Osteoblast (primary cell): Measurements from ENCODE around the gene HERC6. TPM values are rescaled to one million over a fixed set of nuclear protein-coding genes. Genes with fewer than 3 reads are reported as not detected.

ENCODE experiments used
- DNase-seq: peaks from one replicate; pipeline ENCODE4 v3.0.0; 2011; ENCODE audit warnings: low spot score, mixed read lengths; ENCODE audit not compliant: insufficient read length; ENCODE audit errors: missing footprints
- H2AFZ ChIP-seq: 2 replicates; pipeline ENCODE4 v1.6.0; 2011; ENCODE audit warnings: mild to moderate bottlenecking, low read length
- H3K27ac ChIP-seq: 2 replicates; pipeline ENCODE4 v1.5.1; 2011; ENCODE audit warnings: mild to moderate bottlenecking, low read depth, low read length, moderate library complexity
- H3K27me3 ChIP-seq: 2 replicates; pipeline ENCODE4 v1.6.0; 2012; ENCODE audit warnings: mild to moderate bottlenecking, control low read depth, inconsistent platforms, low read length, moderate library complexity; ENCODE audit not compliant: insufficient read depth
- H3K36me3 ChIP-seq: 2 replicates; pipeline ENCODE4 v1.5.1; 2011; ENCODE audit warnings: mild to moderate bottlenecking, low read length, control low read depth, moderate library complexity; ENCODE audit not compliant: insufficient read depth
- H3K4me1 ChIP-seq: 2 replicates; pipeline ENCODE4 v1.5.1; 2011; ENCODE audit warnings: mild to moderate bottlenecking, low read length, control low read depth, moderate library complexity; ENCODE audit not compliant: insufficient read depth
- H3K4me2 ChIP-seq: 2 replicates; pipeline ENCODE4 v1.6.0; 2011; ENCODE audit warnings: mild to moderate bottlenecking, low read length; ENCODE audit not compliant: insufficient read depth
- H3K4me3 ChIP-seq: fragments of 200-600 bp; sonication (generic); 3 replicates; pipeline ENCODE4 v1.5.1; 2012; ENCODE audit warnings: mild to moderate bottlenecking, low read length, inconsistent platforms; ENCODE audit not compliant: insufficient read depth
- H3K79me2 ChIP-seq: 2 replicates; pipeline ENCODE4 v1.6.0; 2012; ENCODE audit warnings: mild to moderate bottlenecking, low read length, control low read depth, inconsistent platforms; ENCODE audit not compliant: insufficient read depth
- H3K9me3 ChIP-seq: 2 replicates; pipeline ENCODE4 v1.5.1; 2011; ENCODE audit warnings: low read depth, low read length, control low read depth
- H4K20me1 ChIP-seq: 2 replicates; pipeline ENCODE4 v1.6.0; 2012; ENCODE audit warnings: mild to moderate bottlenecking, low read length, control low read depth; ENCODE audit not compliant: insufficient read depth
- total RNA-seq: library from RNA; depleted of rRNA; stranded (reverse); fragments of >200 nt; gene quantifications from 2 replicates; pipeline ENCODE4 v1.2.3, GENCODE V29; 2012
- TF ChIP-seq, protein P1 (sequence below): IDR thresholded peaks from 2 replicates; pipeline ENCODE4 v1.5.1; 2011; ENCODE audit warnings: mild to moderate bottlenecking, low read depth, low read length, moderate library complexity; ENCODE audit errors: extremely low read depth

The HERC6 gene
- total RNA-seq, 1 donor, result 21.4 TPM

- Histone ChIP-seq H3K4me3 (no peak overlapping the region), H3K4me2 (no peak overlapping the region), H3K79me2 (no peaks in the 10 kb centered on the region), H2AFZ (no peak overlapping the region), H3K4me1 (no peaks in the 10 kb centered on the region), H4K20me1 (no peaks in the 10 kb centered on the region), H3K27ac (no peak overlapping the region), H3K9me3 (no peaks in the 10 kb centered on the region), H3K36me3 (no peaks in the 10 kb centered on the region), H3K27me3 (no peaks in the 10 kb centered on the region)
- TF ChIP-seq, protein P1, sequence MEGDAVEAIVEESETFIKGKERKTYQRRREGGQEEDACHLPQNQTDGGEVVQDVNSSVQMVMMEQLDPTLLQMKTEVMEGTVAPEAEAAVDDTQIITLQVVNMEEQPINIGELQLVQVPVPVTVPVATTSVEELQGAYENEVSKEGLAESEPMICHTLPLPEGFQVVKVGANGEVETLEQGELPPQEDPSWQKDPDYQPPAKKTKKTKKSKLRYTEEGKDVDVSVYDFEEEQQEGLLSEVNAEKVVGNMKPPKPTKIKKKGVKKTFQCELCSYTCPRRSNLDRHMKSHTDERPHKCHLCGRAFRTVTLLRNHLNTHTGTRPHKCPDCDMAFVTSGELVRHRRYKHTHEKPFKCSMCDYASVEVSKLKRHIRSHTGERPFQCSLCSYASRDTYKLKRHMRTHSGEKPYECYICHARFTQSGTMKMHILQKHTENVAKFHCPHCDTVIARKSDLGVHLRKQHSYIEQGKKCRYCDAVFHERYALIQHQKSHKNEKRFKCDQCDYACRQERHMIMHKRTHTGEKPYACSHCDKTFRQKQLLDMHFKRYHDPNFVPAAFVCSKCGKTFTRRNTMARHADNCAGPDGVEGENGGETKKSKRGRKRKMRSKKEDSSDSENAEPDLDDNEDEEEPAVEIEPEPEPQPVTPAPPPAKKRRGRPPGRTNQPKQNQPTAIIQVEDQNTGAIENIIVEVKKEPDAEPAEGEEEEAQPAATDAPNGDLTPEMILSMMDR, result no peak
- DNase-seq, result no peak
These were observed 70.6 kb downstream of the HERC6 start for GRCh38 chr4:88449290-88449689.

DNA sequence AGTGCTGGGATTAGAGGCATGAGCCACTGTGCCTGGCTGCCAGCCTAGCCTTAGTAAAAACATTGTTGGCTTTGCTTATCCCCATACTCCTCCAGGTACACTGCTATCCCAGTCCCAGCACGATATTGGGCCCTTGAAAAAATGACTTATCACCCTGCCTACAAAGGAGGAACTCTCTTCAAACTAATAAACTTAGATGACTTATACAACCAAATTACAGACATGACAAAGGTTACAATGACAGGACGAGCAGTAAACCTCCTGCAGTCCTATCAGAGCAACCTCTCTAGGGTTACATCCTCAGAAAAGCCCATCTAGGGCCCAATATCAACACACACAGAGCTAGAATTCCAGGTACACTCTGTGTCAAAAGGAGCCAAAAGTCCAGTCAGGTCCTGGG lies 72.6 kb downstream of the HERC6 start:
- Histone ChIP-seq H3K27me3 (no peaks in the 10 kb centered on the region), H3K9me3 (no peaks in the 10 kb centered on the region), H4K20me1 (no peaks in the 10 kb centered on the region), H3K79me2 (no peaks in the 10 kb centered on the region), H2AFZ (no peak overlapping the region), H3K4me3 (no peak overlapping the region), H3K27ac (no peak overlapping the region), H3K4me2 (no peak overlapping the region), H3K4me1 (no peaks in the 10 kb centered on the region), H3K36me3 (no peaks in the 10 kb centered on the region)
- no peak for DNase-seq
- TF ChIP-seq, protein P1, result no peak

GRCh38 chr4:88452912-88453311 lies 74.3 kb downstream of the HERC6 start:
- H3K36me3 ChIP-seq, result no peaks in the 10 kb centered on the region
- H3K27ac ChIP-seq, result no peak overlapping the region
- TF ChIP-seq, protein P1, result no peak
- no peak overlapping the region for H3K4me3 ChIP-seq
- H2AFZ ChIP-seq, result no peak overlapping the region
- no peak overlapping the region for H3K4me2 ChIP-seq
- no peaks in the 10 kb centered on the region for H3K4me1 ChIP-seq
- no peak for DNase-seq
- no peaks in the 10 kb centered on the region for H4K20me1 ChIP-seq
- H3K9me3 ChIP-seq, result no peaks in the 10 kb centered on the region
- no peaks in the 10 kb centered on the region for H3K79me2 ChIP-seq
- peaks cover 13% of the 10 kb centered on the region for H3K27me3 ChIP-seq

DNA sequence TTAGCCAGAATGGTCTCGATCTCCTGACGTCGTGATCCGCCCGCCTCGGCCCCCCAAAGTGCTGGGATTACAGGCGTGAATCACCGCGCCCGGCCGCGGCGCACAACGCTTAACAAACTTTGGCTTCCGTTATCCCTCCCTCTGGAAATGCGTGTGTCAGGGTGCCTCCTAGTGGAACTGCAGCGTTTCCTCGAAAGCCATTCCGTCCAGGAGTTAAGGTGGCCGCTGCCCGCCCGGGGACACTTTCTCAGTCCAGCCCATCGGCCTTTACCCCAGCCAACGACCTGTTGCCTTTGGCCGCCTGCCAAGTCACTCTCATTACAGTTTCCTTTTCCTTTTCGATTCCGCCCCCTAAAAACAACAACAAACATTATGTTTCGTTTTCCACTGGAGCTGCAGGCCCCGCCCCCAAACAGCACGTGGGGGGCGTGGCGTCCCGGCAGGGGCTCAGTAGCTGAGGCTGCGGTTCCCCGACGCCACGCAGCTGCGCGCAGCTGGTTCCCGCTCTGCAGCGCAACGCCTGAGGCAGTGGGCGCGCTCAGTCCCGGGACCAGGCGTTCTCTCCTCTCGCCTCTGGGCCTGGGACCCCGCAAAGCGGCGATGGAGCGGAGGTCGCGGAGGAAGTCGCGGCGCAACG lies 78.1 kb downstream of the HERC6 start, which contains the start of gene HERC5:
Gene HERC5, plus strand, starts transcription at position 450 of the 637 bp plus-strand sequence. Its CDS starts 151 bp downstream, at position 601.
- Histone ChIP-seq H3K36me3 (no peaks in the 10 kb centered on the region), H3K4me1 (no peaks in the 10 kb centered on the region), H3K4me2 (peak within 1 kb of the TSS; percentile 87), H3K27me3 (peaks cover 35% of the 10 kb centered on the region), H3K4me3 (peak within 1 kb of the TSS; percentile 76), H3K27ac (no peak within 1 kb of the TSS), H2AFZ (peak within 1 kb of the TSS; percentile 86), H4K20me1 (no peaks in the 10 kb centered on the region), H3K9me3 (no peaks in the 10 kb centered on the region), H3K79me2 (no peaks in the 10 kb centered on the region)
- TF ChIP-seq, protein P1, result peak; percentile 55
- peak; percentile 98 for DNase-seq
